CD14-positive monocyte (primary cell): ENCODE data around the gene SLC6A16. TPM values are rescaled to one million over a fixed set of nuclear protein-coding genes. Genes with fewer than 3 reads are reported as not detected.

Experiments used
- DNase-seq, 3 donors: peaks; one replicate each; pipeline ENCODE4 v3.0.0-alpha.2; 2011 to 2022
- H2AFZ ChIP-seq: 2 replicates; pipeline ENCODE4 v1.6.0; 2012; ENCODE audit warnings: mild to moderate bottlenecking, low read depth, low read length, inconsistent platforms; ENCODE audit not compliant: insufficient read depth, poor library complexity, severe bottlenecking
- H3K27ac ChIP-seq, 2 donors: 1 replicate in 1 of 2; 2 replicates in 1 of 2; pipeline ENCODE4 v1.5.1; 2012 to 2013; ENCODE audit warnings: low read length in 2 of 2, control low read depth in 1 of 2, inconsistent platforms in 1 of 2, low read depth in 1 of 2, mild to moderate bottlenecking in 1 of 2
- H3K27me3 ChIP-seq, 2 donors: one replicate each; pipeline versions ENCODE4 v1.6.0 to v1.6.1; 2011 to 2013; ENCODE audit warnings: low read length in 2 of 2; ENCODE audit not compliant: control insufficient read depth in 2 of 2, insufficient read depth in 2 of 2
- H3K36me3 ChIP-seq, 2 donors: replicated peaks in 1 of 2; 1 replicate in 1 of 2; 2 replicates in 1 of 2; pipeline versions ENCODE4 v1.5.1 to v1.6.1; 2012 to 2013; ENCODE audit warnings: low read length in 2 of 2, control low read depth in 1 of 2, inconsistent platforms in 1 of 2, mild to moderate bottlenecking in 1 of 2; ENCODE audit not compliant: insufficient read depth in 2 of 2, control insufficient read depth in 1 of 2
- H3K4me1 ChIP-seq, 2 donors: 1 replicate in 1 of 2; 2 replicates in 1 of 2; pipeline versions ENCODE4 v1.5.1 to v1.6.1; 2012 to 2013; ENCODE audit warnings: low read length in 2 of 2, control low read depth in 1 of 2, inconsistent platforms in 1 of 2, mild to moderate bottlenecking in 1 of 2, moderate library complexity in 1 of 2; ENCODE audit not compliant: insufficient read depth in 2 of 2, control insufficient read depth in 1 of 2
- H3K4me2 ChIP-seq: replicated peaks from 2 replicates; pipeline ENCODE3; 2012; ENCODE audit warnings: low read length, moderate library complexity, mild to moderate bottlenecking; ENCODE audit not compliant: poor library complexity, severe bottlenecking; ENCODE audit errors: extremely low read depth
- H3K4me3 ChIP-seq, 3 experiments: fragments of 200-600 bp in 1 of 3; sonication (generic) in 1 of 3; replicated peaks in 1 of 3; 1 replicate in 2 of 3; 2 replicates in 1 of 3; pipeline ENCODE4 v1.5.1; 2011 to 2013; ENCODE audit warnings: low read length in 3 of 3, mild to moderate bottlenecking in 3 of 3, control low read depth in 2 of 3, low read depth in 2 of 3, inconsistent platforms in 1 of 3, moderate library complexity in 1 of 3
- H3K79me2 ChIP-seq: 2 replicates; pipeline ENCODE4 v1.6.0; 2012; ENCODE audit warnings: mild to moderate bottlenecking, control low read depth, inconsistent platforms, low read length, moderate library complexity; ENCODE audit not compliant: insufficient read depth
- H3K9ac ChIP-seq: 2 replicates; pipeline ENCODE4 v1.6.0; 2017; ENCODE audit warnings: low read length, mild to moderate bottlenecking; ENCODE audit not compliant: insufficient read depth, poor library complexity, severe bottlenecking
- H3K9me3 ChIP-seq, 2 donors: replicated peaks in 1 of 2; 1 replicate in 1 of 2; 2 replicates in 1 of 2; pipeline versions ENCODE4 v1.5.1 to v1.6.1; 2012 to 2013; ENCODE audit warnings: low read length in 2 of 2, control low read depth in 1 of 2; ENCODE audit not compliant: control insufficient read depth in 1 of 2, insufficient read depth in 1 of 2
- H4K20me1 ChIP-seq: 2 replicates; pipeline ENCODE4 v1.6.0; 2012; ENCODE audit warnings: mild to moderate bottlenecking, low read length, control low read depth, moderate library complexity; ENCODE audit not compliant: insufficient read depth
- H3K27ac Mint-ChIP-seq, 7 donors: one replicate each; pipeline ENCODE4 v1.8.0; 2020; ENCODE audit warnings: mild to moderate bottlenecking in 7 of 7, mixed read lengths in 7 of 7, moderate library complexity in 6 of 7, inconsistent platforms in 2 of 7
- H3K27me3 Mint-ChIP-seq, 3 donors: one replicate each; pipeline ENCODE4 v1.8.0; 2021 to 2022; ENCODE audit warnings: low read depth in 3 of 3, mild to moderate bottlenecking in 3 of 3, mixed read lengths in 3 of 3, moderate library complexity in 3 of 3, inconsistent platforms in 1 of 3
- H3K36me3 Mint-ChIP-seq, 2 donors: one replicate each; pipeline ENCODE4 v1.8.0; 2020; ENCODE audit warnings: mixed read lengths in 2 of 2, inconsistent platforms in 1 of 2, mild to moderate bottlenecking in 1 of 2
- H3K4me1 Mint-ChIP-seq: one replicate; pipeline ENCODE4 v1.8.0; 2020; ENCODE audit warnings: mild to moderate bottlenecking, mixed read lengths
- H3K4me3 Mint-ChIP-seq, 2 donors: one replicate each; pipeline ENCODE4 v1.8.0; 2020; ENCODE audit warnings: mild to moderate bottlenecking in 2 of 2, mixed read lengths in 2 of 2, moderate library complexity in 1 of 2
- H3K9me3 Mint-ChIP-seq, 7 donors: one replicate each; pipeline ENCODE4 v1.8.0; 2020 to 2022; ENCODE audit warnings: mixed read lengths in 7 of 7, mild to moderate bottlenecking in 6 of 7, moderate library complexity in 6 of 7, inconsistent platforms in 2 of 7
- WGBS: methylation state at CpG from one replicate; pipeline ENCODE4 v1.1.5; 2013; ENCODE audit warnings: missing lambda C conversion rate; ENCODE audit not compliant: insufficient coverage; 5-methylcytosine and 5-hydroxymethylcytosine counted together
- intact Hi-C, 2 donors: fragments of 100-400 bp; cut with micrococcal nuclease; formaldehyde crosslinking; loops; one replicate each; pipeline versions ENCODE4 v1.15.0 to v1.15.1; 2023
- polyA plus RNA-seq, 3 donors: library from polyadenylated mRNA; depleted of rRNA in 1 of 3; unstranded in 2 of 3; stranded (reverse) in 1 of 3; fragments of 300-500 nt in 2 of 3; fragments of >200 nt in 1 of 3; fragmentation: Illumina TruSeq in 2 of 3; gene quantifications; 1 replicate in 2 of 3; 2 replicates in 1 of 3; pipeline ENCODE4 v1.2.3, GENCODE V29; 2012 to 2021
- TF ChIP-seq, protein P1 (sequence below): fragments of 200-600 bp; IDR thresholded peaks from one replicate; pipeline ENCODE4 v1.8.0; 2022; ENCODE audit warnings: antibody characterized with exemption, mild to moderate bottlenecking

SLC6A16 gene
- polyA plus RNA-seq, 3 donors: 0.21 to 1.5 (median 0.55) TPM

DNA sequence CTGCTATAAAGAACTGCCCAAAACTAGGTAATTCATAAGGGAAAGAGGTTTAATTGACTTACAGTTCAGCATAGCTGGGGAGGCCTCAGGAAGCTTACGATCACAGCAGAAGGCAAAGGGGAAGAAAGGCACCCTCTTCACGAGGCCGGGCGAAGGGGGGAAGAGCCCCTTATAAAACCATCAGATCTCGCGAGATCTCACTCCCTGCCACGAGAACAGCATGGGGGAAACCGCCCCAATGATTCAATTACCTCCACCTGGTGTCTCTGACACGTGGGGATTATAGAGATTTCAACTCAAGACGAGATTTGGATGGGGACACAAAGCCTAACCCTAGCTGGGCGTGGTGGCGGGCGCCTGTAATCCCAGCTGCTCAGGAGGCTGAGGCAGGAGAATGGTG is 42.8 kb downstream of the SLC6A16 start:
- Mint-ChIP-seq H3K4me3 (no peak overlapping the region), H3K27me3 (peaks cover 2 to 10% (median 9%) of the 10 kb centered on the region in 3 donors), H3K27ac (no peak overlapping the region), H3K9me3 (peaks cover 0 to 5% (median 0%) of the 10 kb centered on the region in 7 donors), H3K36me3 (no peaks in the 10 kb centered on the region), H3K4me1 (no peaks in the 10 kb centered on the region)
- H3K4me3 ChIP-seq: no peak overlapping the region
- H4K20me1 ChIP-seq: no peaks in the 10 kb centered on the region
- no CpG with 5 or more reads among the region's 13 CpGs for WGBS
- H3K27me3 ChIP-seq: no peaks in the 10 kb centered on the region
- no peaks in the 10 kb centered on the region for H3K4me1 ChIP-seq
- intact Hi-C loops: no loop called here
- TF ChIP-seq, protein P1, sequence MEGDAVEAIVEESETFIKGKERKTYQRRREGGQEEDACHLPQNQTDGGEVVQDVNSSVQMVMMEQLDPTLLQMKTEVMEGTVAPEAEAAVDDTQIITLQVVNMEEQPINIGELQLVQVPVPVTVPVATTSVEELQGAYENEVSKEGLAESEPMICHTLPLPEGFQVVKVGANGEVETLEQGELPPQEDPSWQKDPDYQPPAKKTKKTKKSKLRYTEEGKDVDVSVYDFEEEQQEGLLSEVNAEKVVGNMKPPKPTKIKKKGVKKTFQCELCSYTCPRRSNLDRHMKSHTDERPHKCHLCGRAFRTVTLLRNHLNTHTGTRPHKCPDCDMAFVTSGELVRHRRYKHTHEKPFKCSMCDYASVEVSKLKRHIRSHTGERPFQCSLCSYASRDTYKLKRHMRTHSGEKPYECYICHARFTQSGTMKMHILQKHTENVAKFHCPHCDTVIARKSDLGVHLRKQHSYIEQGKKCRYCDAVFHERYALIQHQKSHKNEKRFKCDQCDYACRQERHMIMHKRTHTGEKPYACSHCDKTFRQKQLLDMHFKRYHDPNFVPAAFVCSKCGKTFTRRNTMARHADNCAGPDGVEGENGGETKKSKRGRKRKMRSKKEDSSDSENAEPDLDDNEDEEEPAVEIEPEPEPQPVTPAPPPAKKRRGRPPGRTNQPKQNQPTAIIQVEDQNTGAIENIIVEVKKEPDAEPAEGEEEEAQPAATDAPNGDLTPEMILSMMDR: no peak
- H3K4me2 ChIP-seq: no peak overlapping the region
- H2AFZ ChIP-seq: no peak overlapping the region
- H3K9me3 ChIP-seq: no peaks in the 10 kb centered on the region
- DNase-seq: no peak
- H3K9ac ChIP-seq: no peak overlapping the region
- no peaks in the 10 kb centered on the region for H3K79me2 ChIP-seq
- no peaks in the 10 kb centered on the region for H3K36me3 ChIP-seq
- no peak overlapping the region for H3K27ac ChIP-seq

- Histone ChIP-seq H2AFZ (no peak overlapping the region), H3K9ac (no peak overlapping the region), H3K4me3 (no peak overlapping the region), H3K9me3 (peaks cover 0 to 5% of the 10 kb centered on the region in 2 donors), H3K4me1 (no peaks in the 10 kb centered on the region), H3K79me2 (no peaks in the 10 kb centered on the region), H3K27me3 (no peaks in the 10 kb centered on the region), H3K4me2 (no peak overlapping the region), H3K36me3 (no peaks in the 10 kb centered on the region), H4K20me1 (no peaks in the 10 kb centered on the region), H3K27ac (no peak overlapping the region)
- no peak for DNase-seq
- TF ChIP-seq, protein P1: no peak
- H3K9me3 Mint-ChIP-seq: peaks cover 0 to 24% (median 12%) of the 10 kb centered on the region in 7 donors
- no peak overlapping the region for H3K27ac Mint-ChIP-seq
- H3K36me3 Mint-ChIP-seq: no peaks in the 10 kb centered on the region
- no peak overlapping the region for H3K4me3 Mint-ChIP-seq
- WGBS: no CpG with 5 or more reads among the region's 4 CpGs
- intact Hi-C loops: no loop called here
- H3K4me1 Mint-ChIP-seq: no peaks in the 10 kb centered on the region
- peaks cover 9 to 14% (median 13%) of the 10 kb centered on the region in 3 donors for H3K27me3 Mint-ChIP-seq
Measured at GRCh38 chr19:49272204-49272603, 52.8 kb downstream of the SLC6A16 start.
